ENCODE data around the gene ISOC1. TPM values are rescaled to one million over a fixed set of nuclear protein-coding genes. Genes with fewer than 3 reads are reported as not detected.

Gene ISOC1
- total and polyA plus RNA-seq, 2 experiments from 2014 or later: 214 to 303 TPM

GRCh38 chr5:129125819-129126218 lies 31.3 kb downstream of the ISOC1 start:
- Histone ChIP-seq H3K36me3 (no peaks in the 10 kb centered on the region), H3K9me3 (ENCODE audit: low read depth) (no peaks in the 10 kb centered on the region), H3K27ac (no peak overlapping the region), H3K4me1 (ENCODE audit: low read depth) (peaks cover 7% of the 10 kb centered on the region), H3K4me3 (no peak overlapping the region), H3K27me3 (no peaks in the 10 kb centered on the region)
- no peak for DNase-seq (ENCODE audit: low read depth in 1 of 2, low spot score in 1 of 2)
- TF ChIP-seq CTCF (IDR thresholded peaks at IDR 0.05; ENCODE audit: low read depth, low read length): no peak

DNA sequence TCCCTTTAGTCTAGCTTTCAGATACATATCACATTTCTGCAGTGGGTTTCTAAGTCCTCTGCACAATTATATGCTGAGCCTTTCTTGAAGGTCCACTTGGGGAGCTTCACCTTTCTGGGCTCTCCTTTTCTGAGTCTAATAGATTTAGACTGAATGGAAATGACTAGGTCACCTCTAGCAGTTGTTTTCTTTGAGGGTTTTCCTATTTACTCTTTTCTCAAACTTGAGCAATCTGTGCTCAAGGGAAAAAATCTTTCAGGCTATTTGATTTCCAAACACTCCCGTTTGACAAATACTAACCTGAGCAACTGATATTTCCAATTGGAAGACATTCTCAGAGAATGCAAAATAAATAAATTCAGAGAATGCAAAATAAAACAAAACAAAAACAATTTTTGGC lies 39.0 kb downstream of the ISOC1 start:
- DNase-seq (ENCODE audit: low read depth in 1 of 2, low spot score in 1 of 2): no peak
- H3K4me1 ChIP-seq (ENCODE audit: low read depth): no peaks in the 10 kb centered on the region
- no peaks in the 10 kb centered on the region for H3K36me3 ChIP-seq
- H3K27ac ChIP-seq: no peak overlapping the region
- no peaks in the 10 kb centered on the region for H3K27me3 ChIP-seq
- H3K9me3 ChIP-seq (ENCODE audit: low read depth): no peaks in the 10 kb centered on the region
- no peak overlapping the region for H3K4me3 ChIP-seq
- TF ChIP-seq CTCF (IDR thresholded peaks at IDR 0.05; ENCODE audit: low read depth, low read length): no peak

DNA sequence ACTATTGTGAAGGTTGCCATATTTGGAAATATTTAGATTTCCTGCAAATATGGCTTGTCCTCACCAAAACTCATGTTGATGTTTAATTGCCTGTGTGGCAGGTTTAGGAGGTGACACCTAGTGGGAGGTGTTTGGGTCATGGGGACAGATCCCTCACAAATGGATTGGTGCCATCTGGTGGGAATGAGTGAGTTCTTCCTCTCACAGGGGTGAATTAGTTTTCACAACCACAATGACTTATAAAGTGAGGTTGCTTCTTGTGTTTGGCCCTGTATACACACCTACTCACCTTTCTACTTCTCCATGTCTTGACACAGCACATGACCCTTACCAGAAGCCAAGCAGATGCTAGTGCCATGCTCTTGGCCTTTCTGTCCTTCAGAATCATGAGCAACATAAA lies 41.1 kb downstream of the ISOC1 start:
- Histone ChIP-seq H3K27ac (no peak overlapping the region), H3K9me3 (ENCODE audit: low read depth) (no peaks in the 10 kb centered on the region), H3K36me3 (no peaks in the 10 kb centered on the region), H3K4me3 (no peak overlapping the region), H3K4me1 (ENCODE audit: low read depth) (no peaks in the 10 kb centered on the region), H3K27me3 (no peaks in the 10 kb centered on the region)
- peak in 1 of 2 donors; percentile 3 for DNase-seq (ENCODE audit: low read depth in 1 of 2, low spot score in 1 of 2)
- no peak for TF ChIP-seq CTCF (IDR thresholded peaks at IDR 0.05; ENCODE audit: low read depth, low read length)

DNA sequence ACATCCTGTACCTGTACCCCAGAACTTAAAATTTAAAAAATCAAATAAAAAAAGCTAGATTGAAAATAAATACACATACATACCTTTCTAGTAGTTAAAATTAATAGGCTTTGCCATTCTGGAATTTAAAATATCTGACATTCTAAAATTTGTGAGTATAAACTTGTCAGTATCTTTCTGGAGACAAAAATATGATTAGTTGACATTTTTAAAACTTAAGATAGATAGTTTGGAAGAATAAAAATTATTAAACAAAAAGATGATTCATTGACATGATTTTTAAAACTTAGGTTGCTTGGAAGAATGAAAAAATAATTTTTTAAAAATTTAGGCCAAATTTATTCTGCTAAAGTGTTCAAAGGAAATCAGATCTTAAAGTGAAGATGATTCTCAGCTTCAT lies 43.1 kb downstream of the ISOC1 start:
- no peaks in the 10 kb centered on the region for H3K4me1 ChIP-seq (ENCODE audit: low read depth)
- H3K27me3 ChIP-seq: no peaks in the 10 kb centered on the region
- no peak overlapping the region for H3K27ac ChIP-seq
- no peaks in the 10 kb centered on the region for H3K36me3 ChIP-seq
- no peaks in the 10 kb centered on the region for H3K9me3 ChIP-seq (ENCODE audit: low read depth)
- H3K4me3 ChIP-seq: no peak overlapping the region
- no peak for DNase-seq (ENCODE audit: low read depth in 1 of 2, low spot score in 1 of 2)
- TF ChIP-seq CTCF (IDR thresholded peaks at IDR 0.05; ENCODE audit: low read depth, low read length): no peak

- Histone ChIP-seq H3K4me3 (no peak overlapping the region), H3K27ac (no peak overlapping the region), H3K36me3 (no peaks in the 10 kb centered on the region), H3K27me3 (no peaks in the 10 kb centered on the region), H3K4me1 (ENCODE audit: low read depth) (no peaks in the 10 kb centered on the region), H3K9me3 (ENCODE audit: low read depth) (no peaks in the 10 kb centered on the region)
- DNase-seq (ENCODE audit: low read depth in 1 of 2, low spot score in 1 of 2): no peak
- no peak for TF ChIP-seq CTCF (IDR thresholded peaks at IDR 0.05; ENCODE audit: low read depth, low read length)
Observed at GRCh38 chr5:129141078-129141477, 46.5 kb downstream of the ISOC1 start.

GRCh38 chr5:129141696-129142095 lies 47.1 kb downstream of the ISOC1 start:
- Histone ChIP-seq H3K36me3 (no peaks in the 10 kb centered on the region), H3K27ac (no peak overlapping the region), H3K4me3 (no peak overlapping the region), H3K9me3 (ENCODE audit: low read depth) (no peaks in the 10 kb centered on the region), H3K27me3 (no peaks in the 10 kb centered on the region), H3K4me1 (ENCODE audit: low read depth) (no peaks in the 10 kb centered on the region)
- TF ChIP-seq CTCF (IDR thresholded peaks at IDR 0.05; ENCODE audit: low read depth, low read length): no peak
- no peak for DNase-seq (ENCODE audit: low read depth in 1 of 2, low spot score in 1 of 2)
